Endothelial cell of umbilical vein (primary cell): ENCODE results near the gene LPAR1.

Experiments used
- EZH2 ChIP-seq: IDR thresholded peaks from 2 replicates; pipeline ENCODE4 v1.6.1; 2012; ENCODE audit warnings: borderline replicate concordance, low read depth, mild to moderate bottlenecking, moderate library complexity, low read length, inconsistent platforms; ENCODE audit not compliant: severe bottlenecking
- FOS ChIP-seq: IDR thresholded peaks from 2 replicates; pipeline ENCODE4 v1.6.1; 2011; ENCODE audit warnings: mild to moderate bottlenecking, low read length, moderate library complexity, borderline replicate concordance; ENCODE audit not compliant: insufficient read depth
- POLR2A ChIP-seq: IDR thresholded peaks from 2 replicates; pipeline ENCODE4 v1.6.1; 2012; ENCODE audit warnings: low read depth, mild to moderate bottlenecking, control low read depth, low read length
- POLR2AphosphoS5 ChIP-seq: IDR thresholded peaks from 2 replicates; pipeline ENCODE4 v1.6.1; 2012; ENCODE audit warnings: low read depth, mild to moderate bottlenecking, control low read depth, low read length, moderate library complexity; ENCODE audit not compliant: insufficient read depth

DNA sequence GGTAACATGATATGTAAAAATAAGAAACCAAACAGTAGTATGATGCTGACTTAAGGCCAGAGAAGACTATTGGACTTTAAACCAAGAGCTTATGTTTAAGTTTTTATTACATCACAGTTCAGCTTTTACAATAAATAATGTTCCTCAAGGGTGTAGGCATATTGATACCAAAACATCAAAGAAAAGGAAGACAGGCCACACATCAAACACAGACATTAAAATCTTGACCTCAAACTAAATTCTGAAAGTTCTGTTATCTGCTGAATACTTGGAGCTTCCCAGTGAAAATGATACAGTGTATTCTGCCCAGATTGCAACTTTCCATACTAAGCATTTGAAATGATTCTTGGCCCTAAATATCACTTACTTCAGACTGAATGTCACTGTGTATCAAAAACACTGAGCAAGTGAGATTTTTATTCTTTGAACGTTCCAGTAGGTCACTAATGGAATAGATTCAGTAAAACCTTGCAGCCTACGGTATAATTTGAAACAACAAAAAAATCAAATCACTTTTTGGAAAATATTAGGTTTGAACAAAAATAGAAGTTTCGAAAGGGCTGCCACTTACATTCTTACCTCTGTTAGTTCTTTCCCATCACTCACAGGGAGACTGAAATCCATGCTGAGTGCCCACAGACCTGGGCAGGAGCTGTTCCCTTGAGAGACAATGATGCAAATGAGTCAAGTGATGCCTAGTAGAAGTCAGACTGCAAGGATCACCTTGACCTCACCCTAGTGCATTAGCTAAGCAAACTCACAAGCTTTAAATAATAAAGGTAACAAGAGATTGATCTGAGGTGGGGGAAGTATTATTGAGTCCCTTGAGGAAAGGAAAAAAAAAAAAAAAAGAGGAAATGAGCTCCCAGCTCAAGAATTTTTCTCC, 2.5 kb downstream of the LPAR1 start:
- TF ChIP-seq POLR2AphosphoS5 (no peak), FOS (no peak), POLR2A (no peak), EZH2 (no peak)
